Thyroid gland (tissue), 4 donors: Measurements from ENCODE around the gene COPG1. TPM values are rescaled to one million over a fixed set of nuclear protein-coding genes. Genes with fewer than 3 reads are reported as not detected.

Experiments
- DNase-seq, 2 donors: peaks; one replicate each; pipeline ENCODE4 v3.0.0-alpha.2; 2019
- H3K27ac ChIP-seq, 3 donors: fragments of 200-600 bp; sonication (generic); 1 replicate in 2 of 3; 2 replicates in 1 of 3; pipeline ENCODE4 v1.5.1; 2016 to 2019; ENCODE audit warnings: mild to moderate bottlenecking in 1 of 3, moderate library complexity in 1 of 3
- H3K27me3 ChIP-seq: fragments of 200-600 bp; sonication (generic); one replicate; pipeline ENCODE4 v1.5.1; 2019
- H3K36me3 ChIP-seq, 2 donors: fragments of 200-600 bp; sonication (generic); one replicate each; pipeline ENCODE4 v1.5.1; 2016 to 2019
- H3K4me1 ChIP-seq, 2 donors: fragments of 200-600 bp; sonication (generic); one replicate each; pipeline ENCODE4 v1.5.1; 2017 to 2019
- H3K4me3 ChIP-seq, 3 donors: fragments of 200-600 bp; sonication (generic); replicated peaks in 1 of 3; 1 replicate in 2 of 3; 2 replicates in 1 of 3; pipeline ENCODE4 v1.5.1; 2016; ENCODE audit warnings: mild to moderate bottlenecking in 1 of 3
- H3K9me3 ChIP-seq: fragments of 200-600 bp; sonication (generic); one replicate; pipeline ENCODE4 v1.5.1; 2017
- CTCF ChIP-seq, 6 experiments: fragments of 200-600 bp in 3 of 6; fragments of 450-650 bp in 3 of 6; sonication (generic) in 3 of 6; IDR thresholded peaks; one replicate each; pipeline ENCODE4 v1.5.1; 2016 to 2019; ENCODE audit warnings: antibody characterized with exemption in 6 of 6, mild to moderate bottlenecking in 2 of 6, inconsistent platforms in 1 of 6, moderate library complexity in 1 of 6
- POLR2A ChIP-seq, 2 donors: fragments of 450-650 bp; IDR thresholded peaks; one replicate each; pipeline ENCODE4 v1.6.1; 2017; ENCODE audit warnings: antibody characterized with exemption in 2 of 2, mild to moderate bottlenecking in 2 of 2, moderate library complexity in 1 of 2
- WGBS, 2 donors: methylation state at CpG; one replicate each; pipeline ENCODE4 v1.1.5; 2017; 5-methylcytosine and 5-hydroxymethylcytosine counted together
- intact Hi-C: fragments of 100-400 bp; cut with DNase I; formaldehyde crosslinking; loops from one replicate; pipeline ENCODE4 v1.15.1; 2023
- total RNA-seq, 4 donors: library from RNA; depleted of rRNA; stranded (reverse); fragments of >200 nt; gene quantifications; one replicate each; pipeline ENCODE4 v1.2.3, GENCODE V29; 2016

The COPG1 gene
- total RNA-seq, 4 donors from 2014 or later, result 95.8 to 195 (median 159) TPM

GRCh38 chr3:129252748-129253147, 3.3 kb downstream of the COPG1 start:
- H3K36me3 ChIP-seq, result peaks cover 51 to 54% of the 10 kb centered on the region in 2 donors
- no peak overlapping the region for H3K4me3 ChIP-seq
- peaks cover 15 to 18% of the 10 kb centered on the region in 2 donors for H3K4me1 ChIP-seq
- no peak for DNase-seq
- TF ChIP-seq CTCF (IDR thresholded peaks at IDR 0.05) (no peak), POLR2A (IDR thresholded peaks at IDR 0.05) (no peak)
- 95% methylated on average over 3 to 4 of the region's 4 CpGs for WGBS, 2 donors
- intact Hi-C loops, result no loop called here
- no peak overlapping the region for H3K27ac ChIP-seq
- no peaks in the 10 kb centered on the region for H3K27me3 ChIP-seq
- H3K9me3 ChIP-seq, result no peaks in the 10 kb centered on the region

GRCh38 chr3:129254536-129255230, 5.3 kb downstream of the COPG1 start:
- peaks cover 70 to 72% of the 10 kb centered on the region in 2 donors for H3K36me3 ChIP-seq
- H3K9me3 ChIP-seq, result no peaks in the 10 kb centered on the region
- no peak overlapping the region for H3K4me3 ChIP-seq
- no peak for DNase-seq
- H3K4me1 ChIP-seq, result peaks cover 7 to 10% of the 10 kb centered on the region in 2 donors
- no peaks in the 10 kb centered on the region for H3K27me3 ChIP-seq
- no peak overlapping the region for H3K27ac ChIP-seq
- intact Hi-C loops, result no loop called here
- WGBS, 2 donors, result 90 to 95% methylated on average over 12 of the region's 12 CpGs
- TF ChIP-seq POLR2A (IDR thresholded peaks at IDR 0.05), result no peak
- TF ChIP-seq CTCF (IDR thresholded peaks at IDR 0.05), result no peak

GRCh38 chr3:129256270-129256669, 6.9 kb downstream of the COPG1 start:
- DNase-seq, result no peak
- peaks cover 86 to 88% of the 10 kb centered on the region in 2 donors for H3K36me3 ChIP-seq
- no peaks in the 10 kb centered on the region for H3K4me1 ChIP-seq
- no peaks in the 10 kb centered on the region for H3K27me3 ChIP-seq
- H3K27ac ChIP-seq, result no peak overlapping the region
- no peak for TF ChIP-seq POLR2A (IDR thresholded peaks at IDR 0.05)
- TF ChIP-seq CTCF (IDR thresholded peaks at IDR 0.05), result no peak
- no peaks in the 10 kb centered on the region for H3K9me3 ChIP-seq
- H3K4me3 ChIP-seq, result no peak overlapping the region
- intact Hi-C loops, result no loop called here
- WGBS, 2 donors, result 96 to 97% methylated on average over 6 of the region's 6 CpGs

GRCh38 chr3:129257609-129258008, 8.2 kb downstream of the COPG1 start:
- 91 to 94% methylated on average over 11 of the region's 11 CpGs for WGBS, 2 donors
- Histone ChIP-seq H3K36me3 (peaks cover 88 to 96% of the 10 kb centered on the region in 2 donors), H3K4me1 (no peaks in the 10 kb centered on the region), H3K4me3 (no peak overlapping the region), H3K27ac (no peak overlapping the region), H3K27me3 (no peaks in the 10 kb centered on the region), H3K9me3 (no peaks in the 10 kb centered on the region)
- TF ChIP-seq POLR2A (IDR thresholded peaks at IDR 0.05), result no peak
- TF ChIP-seq CTCF (IDR thresholded peaks at IDR 0.05), result no peak
- no peak for DNase-seq
- intact Hi-C loops, result no loop called here

- Histone ChIP-seq H3K9me3 (no peaks in the 10 kb centered on the region), H3K27me3 (no peaks in the 10 kb centered on the region), H3K4me1 (no peaks in the 10 kb centered on the region), H3K4me3 (no peak overlapping the region), H3K27ac (no peak overlapping the region), H3K36me3 (peaks cover 89 to 98% of the 10 kb centered on the region in 2 donors)
- no peak for TF ChIP-seq POLR2A (IDR thresholded peaks at IDR 0.05)
- TF ChIP-seq CTCF (IDR thresholded peaks at IDR 0.05), result no peak
- 89 to 93% methylated on average over 6 to 7 of the region's 7 CpGs for WGBS, 2 donors
- intact Hi-C loops, result no loop called here
- DNase-seq, result no peak
Measured at GRCh38 chr3:129259612-129260477, 10.4 kb downstream of the COPG1 start.
